Stimulated activated CD8-positive, alpha-beta memory T cell treated with anti-CD3 and anti-CD28 coated beads, Interleukin-15, amount 100 ng/mL, for 24 hours (primary cell): ENCODE results near the gene CERS6.
"Not testable (repeated sequence)": the region's sequence is repeated elsewhere in the genome, so short reads cannot be mapped to it uniquely, and the experiment has no call there.

Experiments
- DNase-seq: peaks from one replicate; pipeline ENCODE4 v3.0.0-alpha.2; 2020; ENCODE audit warnings: low read depth

Gene CERS6

GRCh38 chr2:168773719-168774521, 317.8 kb downstream of the CERS6 start:
- no peak for DNase-seq

DNA sequence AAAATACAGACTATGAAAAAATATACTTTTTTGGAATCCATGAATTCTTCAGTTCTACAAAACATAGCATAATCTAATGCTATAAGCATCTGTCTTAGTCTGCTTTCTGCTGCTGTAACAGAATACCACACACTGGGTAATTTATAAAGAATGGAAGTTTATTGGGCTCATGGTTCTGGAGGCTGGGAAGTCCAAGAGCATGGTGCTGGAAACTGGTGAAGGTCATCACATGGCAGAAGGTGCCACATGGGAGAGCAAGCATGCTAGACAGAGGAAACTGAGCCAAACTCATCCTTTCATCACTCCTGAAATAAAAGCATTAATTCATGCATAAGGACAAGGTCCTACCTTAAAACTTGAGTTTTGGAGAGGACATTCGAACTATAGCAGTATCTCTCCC, 319.8 kb downstream of the CERS6 start:
- DNase-seq, result no peak

- no peak for DNase-seq
These were observed 324.6 kb downstream of the CERS6 start for GRCh38 chr2:168780669-168781071.

GRCh38 chr2:168781191-168781817, 325.2 kb downstream of the CERS6 start:
- no peak for DNase-seq

DNA sequence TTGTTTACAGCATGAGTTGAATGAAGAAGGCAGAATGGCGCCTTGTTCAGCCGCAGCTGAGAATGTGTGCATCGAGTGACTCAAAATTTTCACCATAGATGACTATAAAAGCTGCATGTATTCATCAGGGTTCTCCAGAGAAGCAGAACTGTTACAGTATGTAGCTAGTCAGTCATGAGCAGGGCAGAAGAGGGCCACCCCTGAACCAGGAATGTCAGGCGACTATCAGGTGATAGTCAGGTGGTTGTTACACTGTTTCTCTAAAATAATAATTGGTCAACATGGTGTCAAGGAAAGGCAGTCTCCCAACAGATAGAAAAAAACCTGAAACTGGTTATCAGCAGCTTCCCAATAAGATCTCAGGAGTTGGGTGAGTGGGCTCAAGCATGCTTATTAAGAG, 326.2 kb downstream of the CERS6 start:
- no peak for DNase-seq

GRCh38 chr2:168784993-168785392, 328.9 kb downstream of the CERS6 start:
- DNase-seq, result no peak

GRCh38 chr2:168787098-168787781, 331.2 kb downstream of the CERS6 start:
- DNase-seq, result no peak

GRCh38 chr2:168787782-168788376, 331.8 kb downstream of the CERS6 start:
- no peak for DNase-seq

DNA sequence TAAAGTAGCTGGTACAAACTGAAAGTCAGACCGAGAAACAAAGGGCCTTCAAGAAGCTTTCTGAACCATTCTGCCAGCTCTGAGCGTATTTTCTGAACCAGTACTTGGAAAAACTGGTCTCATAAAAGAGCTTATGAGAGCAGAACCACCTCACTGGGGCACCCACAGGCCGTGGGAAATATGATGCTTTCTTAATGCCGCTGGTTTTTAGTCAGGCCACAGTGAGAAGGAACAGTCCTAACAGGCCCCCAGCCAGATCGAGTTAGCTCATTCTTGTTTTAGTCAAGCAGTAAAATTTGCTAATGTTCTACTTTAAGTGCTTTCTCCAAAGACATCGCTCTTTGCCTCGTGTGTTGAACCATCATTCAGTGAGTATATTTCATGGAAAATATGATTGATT, 333.7 kb downstream of the CERS6 start:
- no peak for DNase-seq

- DNase-seq, result no peak
These were observed 334.3 kb downstream of the CERS6 start for GRCh38 chr2:168790226-168790902.

GRCh38 chr2:168791140-168791539, 335.1 kb downstream of the CERS6 start:
- DNase-seq, result not testable (repeated sequence)

DNA sequence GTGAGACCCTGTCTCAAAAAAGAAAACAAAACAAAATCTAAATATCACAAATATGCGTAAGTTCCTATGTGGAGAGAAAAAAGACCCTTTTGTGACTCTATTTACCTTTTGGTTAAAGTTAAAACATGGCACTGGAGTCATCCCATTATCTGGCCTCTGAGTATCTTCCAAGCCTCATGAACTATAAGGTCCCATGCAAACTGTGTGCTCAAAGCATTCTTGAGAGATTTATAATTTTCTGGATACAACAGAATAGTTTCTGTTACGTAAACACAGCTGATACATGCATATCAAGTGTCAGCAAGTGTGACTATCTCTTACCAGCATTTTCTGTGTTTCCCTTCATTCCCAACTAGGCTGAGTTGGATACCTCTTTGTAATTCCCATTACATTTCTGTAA, 337.5 kb downstream of the CERS6 start:
- DNase-seq, result no peak

GRCh38 chr2:168794968-168795367, 338.9 kb downstream of the CERS6 start:
- no peak for DNase-seq

GRCh38 chr2:168796090-168796577, 340.1 kb downstream of the CERS6 start:
- DNase-seq, result no peak

DNA sequence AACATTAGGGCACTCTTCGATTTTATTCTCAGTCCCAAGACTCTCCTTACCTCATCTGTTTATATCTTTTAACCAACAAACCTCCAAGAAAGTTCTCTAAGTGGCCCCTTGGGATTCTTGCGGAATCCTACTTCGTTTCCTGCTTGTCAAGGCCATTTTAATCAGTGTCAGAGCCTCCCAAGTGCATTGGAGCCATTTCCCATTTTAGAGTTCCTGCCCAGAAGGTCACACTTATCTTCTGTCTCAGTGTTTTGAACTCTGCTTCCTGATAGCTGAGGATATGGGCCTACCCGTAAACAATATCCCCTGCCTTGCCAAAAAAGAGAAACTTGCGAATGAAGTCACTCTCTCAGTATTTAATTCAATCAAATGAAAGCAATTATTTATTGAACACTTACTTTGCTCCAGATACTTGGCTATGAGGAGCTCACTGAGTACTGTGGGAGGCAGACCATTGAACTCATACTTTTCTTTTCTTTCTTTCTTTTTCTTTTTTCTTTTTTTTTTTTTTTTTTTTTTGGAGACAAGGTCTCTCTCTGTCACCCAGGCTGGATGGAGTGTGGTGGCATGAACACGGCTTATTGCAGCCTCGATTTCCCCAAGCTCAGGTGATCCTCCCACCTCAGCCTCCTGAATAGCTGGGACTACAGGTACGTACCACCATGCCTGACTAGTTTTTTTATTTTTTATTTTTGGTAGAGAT, 340.7 kb downstream of the CERS6 start:
- no peak for DNase-seq

- DNase-seq, result no peak
These were observed 341.2 kb downstream of the CERS6 start for GRCh38 chr2:168797286-168797655.

DNA sequence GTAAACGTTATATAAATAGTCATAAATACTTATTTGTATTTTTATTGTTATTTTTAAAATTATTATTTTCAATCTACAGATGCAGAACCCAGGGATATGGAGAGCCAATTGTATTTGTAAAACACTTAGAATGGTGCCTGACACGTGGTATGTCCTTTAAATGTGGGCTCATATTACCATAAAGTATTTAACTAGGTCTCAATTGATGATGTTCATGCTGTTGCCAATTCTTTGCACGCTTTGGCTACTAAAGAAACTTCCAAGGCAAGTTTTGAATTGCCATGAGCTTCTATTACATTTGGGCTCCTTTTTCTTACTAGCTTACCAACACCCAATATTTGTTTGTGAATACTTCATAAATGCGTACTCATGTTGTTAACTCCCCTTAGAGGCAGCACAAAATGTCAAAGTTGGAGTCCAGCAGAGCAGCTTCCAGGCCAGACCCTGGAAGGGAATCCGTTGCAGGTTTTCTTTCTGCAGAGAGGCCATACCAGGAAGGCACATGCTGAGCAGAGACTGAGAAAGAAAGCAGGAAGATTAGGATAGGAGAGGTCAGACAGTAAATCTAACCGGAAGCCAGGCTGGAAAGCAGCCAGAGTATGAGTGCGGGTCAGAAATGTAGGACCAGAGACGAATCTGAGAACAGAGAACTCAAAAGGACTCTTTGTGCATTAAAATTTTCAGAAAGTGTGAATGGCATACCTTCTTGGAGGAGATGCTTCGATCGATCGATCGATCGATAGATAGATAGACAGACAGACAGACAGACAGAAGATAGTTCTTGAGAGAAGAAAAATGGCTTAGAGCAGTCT, 342.2 kb downstream of the CERS6 start:
- no peak for DNase-seq

- DNase-seq, result no peak
These were observed 342.9 kb downstream of the CERS6 start for GRCh38 chr2:168798888-168799410.

GRCh38 chr2:168801471-168801870, 345.4 kb downstream of the CERS6 start:
- no peak for DNase-seq
